H4 (cell line): ENCODE measurements around the gene FLRT2. TPM values are rescaled to one million over a fixed set of nuclear protein-coding genes. Genes with fewer than 3 reads are reported as not detected.

Experiments used
- DNase-seq: peaks from one replicate; pipeline ENCODE4 v3.0.0-alpha.2; 2015; ENCODE audit warnings: low spot score
- total RNA-seq: library from RNA; depleted of rRNA; stranded (reverse); fragments of >200 nt; shearing (Covaris generic); gene quantifications from 2 replicates; pipeline ENCODE4 v1.2.3, GENCODE V29; 2014; rRNA removed

Gene FLRT2
- total RNA-seq, result 9.8 and 13.7 TPM in 2 replicates

GRCh38 chr14:85529803-85530574, at the start of gene FLRT2:
Gene FLRT2 (plus strand): TSS chr14:85530144. CDS start chr14:85621515, 91,371 bp downstream.
- DNase-seq, result peak; percentile 77

GRCh38 chr14:85481471-85481870, 48.5 kb upstream of the FLRT2 start:
- DNase-seq, result no peak

GRCh38 chr14:85482552-85482951, 47.4 kb upstream of the FLRT2 start:
- DNase-seq, result no peak

- DNase-seq, result no peak
These were observed 46.9 kb upstream of the FLRT2 start for GRCh38 chr14:85483037-85483436.

- DNase-seq, result no peak
These were observed 46.3 kb upstream of the FLRT2 start for GRCh38 chr14:85483652-85484051.

- no peak for DNase-seq
These were observed 42.7 kb upstream of the FLRT2 start for GRCh38 chr14:85487215-85487614.

GRCh38 chr14:85501751-85502150, 28.2 kb upstream of the FLRT2 start:
- DNase-seq, result no peak

- no peak for DNase-seq
These were observed 21.1 kb upstream of the FLRT2 start for GRCh38 chr14:85508863-85509262.

GRCh38 chr14:85512451-85512850, 17.5 kb upstream of the FLRT2 start:
- no peak for DNase-seq

- no peak for DNase-seq
These were observed 15.5 kb upstream of the FLRT2 start for GRCh38 chr14:85514487-85514886.

GRCh38 chr14:85516239-85517113, 13.5 kb upstream of the FLRT2 start:
- DNase-seq, result peak; percentile 35

GRCh38 chr14:85517114-85517688, 12.7 kb upstream of the FLRT2 start:
- DNase-seq, result no peak

- no peak for DNase-seq
These were observed 10.2 kb upstream of the FLRT2 start for GRCh38 chr14:85519661-85520305.

- DNase-seq, result no peak
These were observed 9.4 kb upstream of the FLRT2 start for GRCh38 chr14:85520581-85520980.

- DNase-seq, result no peak
These were observed 6.3 kb upstream of the FLRT2 start for GRCh38 chr14:85523624-85524023.

- DNase-seq, result peak; percentile 20
These were observed 2.9 kb upstream of the FLRT2 start for GRCh38 chr14:85527006-85527405.

GRCh38 chr14:85527445-85528035, 2.4 kb upstream of the FLRT2 start:
- DNase-seq, result no peak

- peak; percentile 87 for DNase-seq
These were observed 1.7 kb upstream of the FLRT2 start for GRCh38 chr14:85528080-85528896.

- peak; percentile 45 for DNase-seq
These were observed 880 bp upstream of the FLRT2 start for GRCh38 chr14:85528897-85529631.

- DNase-seq, result no peak
These were observed 682 bp downstream of the FLRT2 start for GRCh38 chr14:85530626-85531025.
